ENCODE data around the gene UBL4A. TPM values are rescaled to one million over a fixed set of nuclear protein-coding genes. Genes with fewer than 3 reads are reported as not detected.
A peak's percentile ranks its signal among the peaks of the same experiment; 100 is the strongest.

UBL4A gene
- total and polyA plus RNA-seq, 9 of the 15 experiments (the other 6 are each of a cell fraction or from before 2014, with no cell fraction given): 15.2 to 140 (median 100) TPM

- peak; percentile 22 for TF ChIP-seq GMEB1 (CRISPR knock-in tag; IDR thresholded peaks at IDR 0.05)
- peak; percentile 66 for TF ChIP-seq TAF1 (IDR thresholded peaks at IDR 0.05; ENCODE audit: control insufficient read depth, extremely low read depth, insufficient read depth, low read length, severe bottlenecking)
- TF ChIP-seq ZNF512 (tag; IDR thresholded peaks at IDR 0.05): no peak
- no peak for TF ChIP-seq SNIP1 (IDR thresholded peaks at IDR 0.05; ENCODE audit: low read depth)
- no peak for TF ChIP-seq POLR3A (IDR thresholded peaks at IDR 0.05; ENCODE audit: borderline replicate concordance, extremely low read depth, insufficient read depth, insufficient read length)
- TF ChIP-seq IRF1 (CRISPR knock-in tag; IDR thresholded peaks at IDR 0.05; ENCODE audit: borderline replicate concordance): no peak
- no peak for TF ChIP-seq MITF (IDR thresholded peaks at IDR 0.05)
- no peak for TF ChIP-seq AFF4 (CRISPR knock-in tag; IDR thresholded peaks at IDR 0.05)
- no peak for TF ChIP-seq HSF4 (CRISPR knock-in tag; IDR thresholded peaks at IDR 0.05; ENCODE audit: borderline replicate concordance)
- TF ChIP-seq POLR2H (tag; IDR thresholded peaks at IDR 0.05; ENCODE audit: low read depth): no peak; the same call in 1 of the 2 replicates
- peak in 1 of 2 experiments; percentile 29; a peak in 1 of 4 replicates for TF ChIP-seq MNT (conservative IDR thresholded peaks at IDR 0.05)
- TF ChIP-seq CREB5 (CRISPR knock-in tag; IDR thresholded peaks at IDR 0.05): no peak
These were observed 28.1 kb downstream of the UBL4A start, which contains the start of gene PLXNA3 (continued) for GRCh38 chrX:154458116-154458953.
